Anterior cingulate cortex (tissue), 58 donors: ENCODE results near the gene PAH.
A peak's percentile ranks its signal among the peaks of the same experiment; 100 is the strongest.

Source experiments
- DNase-seq, 58 donors: peaks; one replicate each; lab custom pipeline; 2025; lab: John Stamatoyannopoulos, UW

The PAH gene

GRCh38 chr12:102950950-102951619, 34.0 kb upstream of the PAH start:
- no peak for DNase-seq

DNA sequence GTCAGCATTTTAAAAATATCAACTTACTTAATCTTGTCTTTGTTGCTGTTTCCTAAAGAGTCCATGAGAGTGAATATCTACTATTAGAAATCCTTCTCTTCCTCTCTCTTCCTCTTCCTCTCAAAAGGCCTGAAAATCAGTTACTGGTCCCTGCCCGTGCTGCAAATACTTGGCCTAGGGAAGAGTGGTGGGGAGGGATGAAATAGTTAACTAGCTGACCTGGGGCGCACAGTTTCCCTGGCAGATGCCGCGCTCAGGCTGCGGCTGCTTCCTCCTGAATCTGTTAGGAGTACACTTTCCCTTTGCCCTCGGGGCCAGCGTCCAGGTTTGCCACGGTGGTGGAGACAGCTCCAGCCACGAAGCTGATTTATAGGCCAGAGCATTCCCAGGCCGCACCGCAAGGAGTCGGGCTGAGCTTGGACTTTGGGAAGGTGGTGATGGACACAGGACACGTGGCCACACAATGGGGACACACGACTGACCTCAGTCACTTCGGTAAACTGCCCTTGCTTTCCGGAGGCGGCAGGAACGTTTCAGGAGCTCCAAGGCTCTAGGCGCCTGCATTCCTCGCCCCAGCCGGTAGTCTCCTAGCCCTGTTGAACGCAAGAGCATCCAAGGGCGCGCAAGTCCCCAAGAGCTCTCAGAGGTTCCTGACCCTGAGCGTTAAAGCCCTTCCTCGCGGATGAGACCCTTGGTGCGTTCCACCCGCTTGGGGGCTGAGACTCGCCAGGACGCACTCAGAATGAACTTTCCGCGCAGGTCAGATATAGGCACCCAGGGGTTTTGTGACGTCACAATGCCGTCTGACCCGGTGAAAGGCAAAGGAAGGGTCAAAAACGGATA, 33.3 kb upstream of the PAH start:
- DNase-seq: peak in 16 of 58 donors; percentile 2 to 56 (median 12)

DNA sequence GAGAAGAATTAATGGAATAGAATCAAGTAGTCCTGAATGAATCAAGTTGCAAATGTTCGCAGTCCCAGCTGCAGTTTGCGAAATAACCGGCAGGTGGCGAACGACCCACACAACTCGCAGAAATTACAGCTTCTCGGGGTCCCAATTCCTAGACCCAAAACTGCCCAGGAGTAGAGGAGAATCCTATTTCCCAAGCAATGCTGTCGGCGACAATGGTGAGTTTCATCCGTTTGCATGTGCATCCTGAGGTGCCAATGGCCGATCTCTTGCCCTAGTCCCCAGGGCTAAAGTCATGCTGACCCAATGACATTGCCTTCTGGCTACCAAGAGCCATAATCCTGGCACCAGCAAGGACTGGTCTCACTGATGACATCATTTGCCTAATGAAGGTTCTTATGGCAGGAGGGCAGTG, 31.9 kb upstream of the PAH start:
- peak in 47 of 58 donors; percentile 7 to 80 (median 34) for DNase-seq

DNA sequence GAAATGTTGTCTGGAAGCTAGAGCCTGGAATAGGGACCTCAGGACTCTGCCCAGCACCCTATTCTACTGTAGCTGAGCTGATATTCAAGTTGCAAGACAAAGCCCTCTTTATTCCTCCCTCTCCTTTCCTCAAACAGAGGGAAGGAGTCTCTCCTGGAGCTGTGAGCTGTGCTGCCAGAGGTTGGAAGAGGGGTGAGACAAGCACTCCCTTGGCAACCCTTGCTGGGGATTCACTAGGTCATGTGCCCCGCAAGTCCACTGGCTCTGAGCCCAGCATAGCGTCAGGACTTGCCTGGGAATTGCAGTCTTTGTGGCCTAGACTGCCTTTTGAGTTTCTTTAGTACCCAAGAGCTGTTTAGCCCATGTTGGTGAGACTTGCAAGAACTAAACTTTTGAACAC, 29.0 kb upstream of the PAH start:
- DNase-seq: no peak

- DNase-seq: no peak
Measured at GRCh38 chr12:102939670-102940222, 22.7 kb upstream of the PAH start.

GRCh38 chr12:102939059-102939458, 22.0 kb upstream of the PAH start:
- DNase-seq: no peak

- no peak for DNase-seq
Measured at GRCh38 chr12:102933168-102933567, 16.1 kb upstream of the PAH start.

DNA sequence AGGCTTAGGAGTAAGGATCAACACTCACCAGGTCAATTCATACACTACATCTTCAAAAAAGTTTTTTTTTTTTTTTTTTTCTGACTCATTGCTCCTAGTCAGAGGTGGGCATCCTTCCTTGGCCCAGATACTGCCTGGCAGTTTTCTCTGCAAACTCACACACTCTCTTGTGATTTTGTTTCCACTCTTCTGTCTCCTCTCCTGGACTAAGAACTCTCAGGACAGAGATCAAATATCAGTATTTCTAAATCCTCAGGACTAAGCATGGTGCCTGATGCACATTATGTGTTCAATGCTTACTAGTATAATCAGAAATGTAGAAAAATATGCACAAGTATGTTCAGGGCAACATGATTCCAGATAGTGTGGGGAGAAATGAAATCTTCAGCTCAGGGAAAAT, 10.2 kb upstream of the PAH start:
- no peak for DNase-seq

DNA sequence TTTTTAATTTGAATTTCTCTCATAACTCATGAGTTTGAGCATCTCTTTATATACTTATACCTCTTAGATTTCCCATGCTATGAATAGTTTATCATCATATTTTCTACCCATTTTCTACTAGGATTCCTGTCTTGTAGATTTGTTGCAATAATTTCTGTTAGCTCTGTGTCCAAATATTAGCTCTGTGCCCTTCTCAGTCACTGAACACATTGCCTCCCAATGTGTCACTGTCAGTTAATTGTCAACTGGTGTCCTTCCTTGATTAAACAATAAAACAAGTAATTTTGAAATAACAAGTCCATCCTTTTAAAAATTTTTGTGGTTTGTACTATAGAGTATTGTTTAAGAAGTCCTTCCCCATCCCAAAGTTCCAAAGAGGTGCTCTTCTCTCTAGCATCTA, 4.2 kb upstream of the PAH start:
- DNase-seq: no peak

DNA sequence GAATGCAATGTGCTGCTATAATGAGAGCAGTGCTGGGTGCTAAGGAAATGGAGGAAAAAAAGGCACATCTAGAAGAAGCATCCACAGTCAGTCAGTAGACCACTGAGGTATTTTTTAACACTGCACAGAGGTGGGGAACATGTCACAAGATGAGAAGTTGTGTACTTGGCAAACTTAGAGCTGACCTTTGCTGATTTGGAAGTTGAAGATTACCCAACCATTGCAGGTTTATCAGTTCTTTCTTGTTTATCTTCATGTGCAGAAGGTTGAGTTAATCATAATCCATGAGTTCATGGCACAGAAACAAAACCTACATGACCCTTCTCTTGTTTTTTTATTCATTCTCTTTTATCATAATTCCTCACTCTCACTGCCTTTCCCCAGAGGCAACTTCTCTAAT, 3.2 kb upstream of the PAH start:
- no peak for DNase-seq

DNA sequence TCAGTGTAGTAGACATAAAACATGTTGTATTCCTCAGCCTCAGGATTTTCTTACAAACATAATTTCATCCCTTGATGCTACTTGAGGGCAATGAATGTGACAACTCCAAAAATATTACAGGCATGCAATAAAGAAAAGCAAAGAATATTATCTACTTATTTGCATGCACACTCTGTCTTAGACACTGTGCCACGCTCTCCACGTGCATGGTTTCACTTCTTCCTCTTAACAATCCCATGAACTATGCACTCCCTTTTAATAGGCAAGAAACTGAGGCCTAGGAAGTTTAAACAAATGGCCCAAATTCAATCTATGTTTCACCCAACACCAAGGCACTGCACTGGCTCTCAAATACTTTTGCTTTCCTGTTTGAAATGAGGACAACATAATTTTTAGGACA, 1.8 kb upstream of the PAH start:
- DNase-seq: no peak

DNA sequence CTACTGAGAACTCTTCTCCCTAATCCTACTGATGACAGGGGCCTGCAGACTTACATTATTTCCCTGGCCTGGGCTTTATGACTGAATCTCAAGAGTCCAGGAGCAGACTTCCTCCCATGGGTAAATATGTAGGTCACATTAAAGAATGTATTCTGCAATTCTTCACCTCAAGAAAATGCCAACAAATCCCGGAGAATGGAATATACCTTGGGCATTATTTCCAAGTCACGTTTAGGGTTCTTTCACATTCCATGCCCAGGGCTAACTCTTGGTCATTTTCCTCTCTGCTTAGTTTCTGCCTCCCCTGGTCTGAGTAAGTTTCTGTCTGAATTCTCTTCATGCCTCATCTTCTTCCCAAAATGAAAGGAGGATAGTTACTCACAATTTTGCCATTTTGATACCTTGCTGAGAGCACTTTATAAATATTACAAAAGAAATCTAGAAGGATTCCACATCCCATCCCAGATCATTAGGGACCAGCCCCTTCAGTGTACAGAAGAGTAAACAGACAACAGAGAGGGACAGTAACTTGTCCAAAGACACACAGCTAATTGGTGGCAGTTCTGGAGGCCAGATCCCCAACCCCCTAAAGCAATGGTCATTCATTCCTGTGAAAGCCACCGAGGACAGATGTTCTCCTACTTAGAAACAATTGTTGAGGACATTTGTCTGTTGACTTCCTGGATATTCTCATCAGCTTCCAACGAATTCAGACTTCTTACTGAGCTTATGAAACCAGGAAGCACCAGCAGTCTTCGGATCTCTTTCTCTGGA, 605 bp downstream of the PAH start:
- no peak for DNase-seq

GRCh38 chr12:102913453-102914226, 3.4 kb downstream of the PAH start:
- DNase-seq: no peak

DNA sequence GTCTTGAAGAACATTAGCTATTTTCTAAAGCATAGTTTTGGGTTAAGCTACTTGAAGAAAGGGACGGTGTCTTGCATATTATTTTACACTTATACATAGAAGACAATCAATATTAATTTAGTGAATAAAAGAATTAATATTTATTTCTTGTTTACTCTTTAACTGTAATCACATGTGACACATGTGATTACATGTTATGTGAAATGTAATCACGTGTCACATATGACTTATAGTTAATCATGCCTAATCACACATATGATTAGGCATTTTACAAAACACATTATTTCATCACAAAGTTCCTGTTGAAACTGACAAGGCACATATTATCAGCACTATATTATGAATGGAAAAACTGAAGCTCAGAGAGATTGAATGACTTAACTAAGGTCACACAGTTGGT, 4.8 kb downstream of the PAH start:
- no peak for DNase-seq

GRCh38 chr12:102911320-102911719, 5.7 kb downstream of the PAH start:
- DNase-seq: no peak

- no peak for DNase-seq
Measured at GRCh38 chr12:102910792-102911191, 6.3 kb downstream of the PAH start.

DNA sequence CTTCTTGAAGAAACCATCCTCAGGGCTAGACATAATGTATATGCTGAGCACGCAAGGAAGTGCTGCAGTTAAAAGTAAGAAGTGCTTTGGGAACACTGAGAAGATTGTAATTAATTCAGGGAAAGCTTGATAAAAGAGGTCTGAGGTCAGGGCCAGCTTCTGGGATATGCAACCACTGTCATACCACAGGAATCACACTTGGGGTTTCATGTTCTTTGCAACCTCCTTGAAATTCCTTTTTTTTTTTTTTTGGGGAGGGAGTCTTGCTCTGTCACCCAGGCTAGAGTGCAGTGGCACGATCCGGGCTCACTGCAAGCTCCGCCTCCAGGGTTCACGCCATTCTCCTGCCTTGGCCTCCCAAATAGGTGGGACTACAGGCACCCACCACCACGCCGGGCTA, 6.9 kb downstream of the PAH start:
- DNase-seq: no peak

- no peak for DNase-seq
Measured at GRCh38 chr12:102907918-102908317, 9.1 kb downstream of the PAH start.

- DNase-seq: no peak
Measured at GRCh38 chr12:102905229-102905628, 11.8 kb downstream of the PAH start.

DNA sequence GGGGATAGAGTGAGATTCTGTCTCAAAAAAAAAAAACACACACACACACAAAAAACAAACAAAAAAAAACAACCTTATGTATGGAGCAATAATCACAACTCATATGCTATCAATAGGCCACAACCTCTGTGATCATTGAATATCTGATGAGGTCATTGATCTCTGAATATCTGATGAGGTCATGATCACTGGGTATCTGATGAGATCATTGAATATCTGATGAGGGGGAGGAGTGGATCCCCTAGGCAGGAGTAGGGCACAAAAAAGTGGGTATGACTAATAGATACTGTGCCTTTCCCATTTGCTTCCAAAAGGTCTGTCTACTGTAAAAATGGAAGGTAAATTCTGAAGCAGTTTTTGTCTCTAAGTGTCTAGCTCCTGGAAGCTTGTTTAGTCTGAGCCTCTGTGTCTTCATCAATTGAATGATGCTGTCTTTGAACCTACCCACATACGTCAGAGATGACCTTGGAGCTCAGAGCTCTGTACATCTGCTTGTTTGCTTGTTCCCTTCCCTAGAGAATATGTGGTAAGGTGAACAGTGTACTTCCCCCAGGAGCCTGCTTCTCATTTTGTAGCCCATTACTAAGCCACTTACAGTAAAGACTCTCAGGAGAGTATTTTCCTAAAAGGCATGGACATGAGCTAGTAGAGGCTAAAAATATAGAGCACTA, 13.6 kb downstream of the PAH start:
- DNase-seq: no peak
